DOHH2 (cell line): Measurements from ENCODE around the gene ZFYVE19.

Source experiments
- CTCF ChIP-seq: fragments of 200-600 bp; sonication (generic); IDR thresholded peaks from one replicate; pipeline ENCODE4 v1.5.1; 2014; ENCODE audit warnings: antibody characterized with exemption, mild to moderate bottlenecking, low read depth, low read length; ENCODE audit not compliant: poor library complexity, severe bottlenecking
- EZH2phosphoT487 ChIP-seq: fragments of 200-600 bp; sonication (generic); IDR thresholded peaks from 2 replicates; pipeline ENCODE4 v1.6.1; 2017; ENCODE audit warnings: borderline replicate concordance, mild to moderate bottlenecking, antibody characterized with exemption, low read length, moderate library complexity, mixed read lengths

GRCh38 chr15:40772014-40772413 lies 34.9 kb upstream of the ZFYVE19 start:
- TF ChIP-seq CTCF (no peak), EZH2phosphoT487 (no peak)
